ENCODE results near the gene TRAF6. TPM values are rescaled to one million over a fixed set of nuclear protein-coding genes. Genes with fewer than 3 reads are reported as not detected.

TRAF6 gene
- total and polyA plus RNA-seq, 9 of the 15 experiments (the other 6 are each of a cell fraction or from before 2014, with no cell fraction given) = 2.0 to 13.1 (median 8.2) TPM

GRCh38 chr11:36509694-36510593 is at the start of gene TRAF6 (continued):
- TF ChIP-seq, protein P1, sequence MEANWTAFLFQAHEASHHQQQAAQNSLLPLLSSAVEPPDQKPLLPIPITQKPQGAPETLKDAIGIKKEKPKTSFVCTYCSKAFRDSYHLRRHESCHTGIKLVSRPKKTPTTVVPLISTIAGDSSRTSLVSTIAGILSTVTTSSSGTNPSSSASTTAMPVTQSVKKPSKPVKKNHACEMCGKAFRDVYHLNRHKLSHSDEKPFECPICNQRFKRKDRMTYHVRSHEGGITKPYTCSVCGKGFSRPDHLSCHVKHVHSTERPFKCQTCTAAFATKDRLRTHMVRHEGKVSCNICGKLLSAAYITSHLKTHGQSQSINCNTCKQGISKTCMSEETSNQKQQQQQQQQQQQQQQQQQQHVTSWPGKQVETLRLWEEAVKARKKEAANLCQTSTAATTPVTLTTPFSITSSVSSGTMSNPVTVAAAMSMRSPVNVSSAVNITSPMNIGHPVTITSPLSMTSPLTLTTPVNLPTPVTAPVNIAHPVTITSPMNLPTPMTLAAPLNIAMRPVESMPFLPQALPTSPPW (CRISPR knock-in tag; IDR thresholded peaks at IDR 0.05) = peak; percentile 69
- TF ChIP-seq LARP7 (IDR thresholded peaks at IDR 0.05) = no peak
- TF ChIP-seq RBFOX2 (IDR thresholded peaks at IDR 0.05; ENCODE audit: low read depth, low read length) = peak; percentile 97
- peak; percentile 74 for TF ChIP-seq KLF13 (tag; IDR thresholded peaks at IDR 0.05; ENCODE audit: borderline replicate concordance, low read depth)
- peak; percentile 87; the same call in 1 of the 2 replicates for TF ChIP-seq ERF (CRISPR knock-in tag; IDR thresholded peaks at IDR 0.05)
- TF ChIP-seq PRMT5 (CRISPR knock-in tag; IDR thresholded peaks at IDR 0.05) = 0 out of 2 replicates have a peak, but pooled peaks have one; percentile 21
- peak; percentile 80 for TF ChIP-seq SMAD4 (CRISPR knock-in tag; conservative IDR thresholded peaks at IDR 0.05)
- TF ChIP-seq, protein P2, sequence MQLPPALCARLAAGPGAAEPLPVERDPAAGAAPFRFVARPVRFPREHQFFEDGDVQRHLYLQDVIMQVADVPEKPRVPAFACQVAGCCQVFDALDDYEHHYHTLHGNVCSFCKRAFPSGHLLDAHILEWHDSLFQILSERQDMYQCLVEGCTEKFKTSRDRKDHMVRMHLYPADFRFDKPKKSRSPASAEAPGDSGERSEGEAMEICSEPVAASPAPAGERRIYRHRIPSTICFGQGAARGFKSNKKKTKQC (CRISPR knock-in tag; IDR thresholded peaks at IDR 0.05) = peak; percentile 48; the same call in 1 of the 2 replicates
- TF ChIP-seq ARID1B (IDR thresholded peaks at IDR 0.05) = peak; percentile 40; the same call in 1 of the 2 replicates
- TF ChIP-seq TOE1 (IDR thresholded peaks at IDR 0.05; ENCODE audit: borderline replicate concordance) = peak; percentile 70; the same call in 1 of the 2 replicates
- no peak for TF ChIP-seq TOE1 (CRISPR knock-in tag; IDR thresholded peaks at IDR 0.05; ENCODE audit: borderline replicate concordance, low read depth)
- peak; percentile 69; a peak in 2 of 4 replicates for TF ChIP-seq SIN3A (IDR thresholded peaks at IDR 0.05; ENCODE audit: borderline replicate concordance in 2 of 2, control insufficient read depth in 1 of 2, low read depth in 2 of 2, low read length in 2 of 2)
- TF ChIP-seq ESRRA (IDR thresholded peaks at IDR 0.05; ENCODE audit: borderline replicate concordance, low read depth) = peak; percentile 75; the same call in 1 of the 2 replicates
- TF ChIP-seq CBFA2T3 (IDR thresholded peaks at IDR 0.05) = 0 out of 2 replicates have a peak, but pooled peaks have one; percentile 7
- TF ChIP-seq, protein P3, sequence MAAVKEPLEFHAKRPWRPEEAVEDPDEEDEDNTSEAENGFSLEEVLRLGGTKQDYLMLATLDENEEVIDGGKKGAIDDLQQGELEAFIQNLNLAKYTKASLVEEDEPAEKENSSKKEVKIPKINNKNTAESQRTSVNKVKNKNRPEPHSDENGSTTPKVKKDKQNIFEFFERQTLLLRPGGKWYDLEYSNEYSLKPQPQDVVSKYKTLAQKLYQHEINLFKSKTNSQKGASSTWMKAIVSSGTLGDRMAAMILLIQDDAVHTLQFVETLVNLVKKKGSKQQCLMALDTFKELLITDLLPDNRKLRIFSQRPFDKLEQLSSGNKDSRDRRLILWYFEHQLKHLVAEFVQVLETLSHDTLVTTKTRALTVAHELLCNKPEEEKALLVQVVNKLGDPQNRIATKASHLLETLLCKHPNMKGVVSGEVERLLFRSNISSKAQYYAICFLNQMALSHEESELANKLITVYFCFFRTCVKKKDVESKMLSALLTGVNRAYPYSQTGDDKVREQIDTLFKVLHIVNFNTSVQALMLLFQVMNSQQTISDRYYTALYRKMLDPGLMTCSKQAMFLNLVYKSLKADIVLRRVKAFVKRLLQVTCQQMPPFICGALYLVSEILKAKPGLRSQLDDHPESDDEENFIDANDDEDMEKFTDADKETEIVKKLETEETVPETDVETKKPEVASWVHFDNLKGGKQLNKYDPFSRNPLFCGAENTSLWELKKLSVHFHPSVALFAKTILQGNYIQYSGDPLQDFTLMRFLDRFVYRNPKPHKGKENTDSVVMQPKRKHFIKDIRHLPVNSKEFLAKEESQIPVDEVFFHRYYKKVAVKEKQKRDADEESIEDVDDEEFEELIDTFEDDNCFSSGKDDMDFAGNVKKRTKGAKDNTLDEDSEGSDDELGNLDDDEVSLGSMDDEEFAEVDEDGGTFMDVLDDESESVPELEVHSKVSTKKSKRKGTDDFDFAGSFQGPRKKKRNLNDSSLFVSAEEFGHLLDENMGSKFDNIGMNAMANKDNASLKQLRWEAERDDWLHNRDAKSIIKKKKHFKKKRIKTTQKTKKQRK (IDR thresholded peaks at IDR 0.05; ENCODE audit: borderline replicate concordance, low read depth, low read length) = no peak
- peak; percentile 31; the same call in 1 of the 2 replicates for TF ChIP-seq NCOR1 (IDR thresholded peaks at IDR 0.05)
- peak; percentile 91 for TF ChIP-seq ELF4 (CRISPR knock-in tag; IDR thresholded peaks at IDR 0.05)
- TF ChIP-seq, protein P4, sequence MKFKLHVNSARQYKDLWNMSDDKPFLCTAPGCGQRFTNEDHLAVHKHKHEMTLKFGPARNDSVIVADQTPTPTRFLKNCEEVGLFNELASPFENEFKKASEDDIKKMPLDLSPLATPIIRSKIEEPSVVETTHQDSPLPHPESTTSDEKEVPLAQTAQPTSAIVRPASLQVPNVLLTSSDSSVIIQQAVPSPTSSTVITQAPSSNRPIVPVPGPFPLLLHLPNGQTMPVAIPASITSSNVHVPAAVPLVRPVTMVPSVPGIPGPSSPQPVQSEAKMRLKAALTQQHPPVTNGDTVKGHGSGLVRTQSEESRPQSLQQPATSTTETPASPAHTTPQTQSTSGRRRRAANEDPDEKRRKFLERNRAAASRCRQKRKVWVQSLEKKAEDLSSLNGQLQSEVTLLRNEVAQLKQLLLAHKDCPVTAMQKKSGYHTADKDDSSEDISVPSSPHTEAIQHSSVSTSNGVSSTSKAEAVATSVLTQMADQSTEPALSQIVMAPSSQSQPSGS (CRISPR knock-in tag; IDR thresholded peaks at IDR 0.05) = no peak
- peak; percentile 91; the same call in 1 of the 2 replicates for TF ChIP-seq ZBTB7A (IDR thresholded peaks at IDR 0.05; ENCODE audit: borderline replicate concordance, control insufficient read depth, low read depth, low read length)
